EL (cell line): ENCODE measurements around the gene SPON1.
"Not testable (repeated sequence)": the region's sequence is repeated elsewhere in the genome, so short reads cannot be mapped to it uniquely, and the experiment has no call there.

Experiments
- DNase-seq: peaks from one replicate; pipeline ENCODE4 v3.0.0-alpha.2; 2016

Gene SPON1

GRCh38 chr11:14136561-14136960 lies 174.0 kb downstream of the SPON1 start:
- no peak for DNase-seq

GRCh38 chr11:14137284-14137683 lies 174.8 kb downstream of the SPON1 start:
- no peak for DNase-seq

- no peak for DNase-seq
Observed at GRCh38 chr11:14140991-14141390, 178.5 kb downstream of the SPON1 start.

GRCh38 chr11:14141676-14142075 lies 179.2 kb downstream of the SPON1 start:
- no peak for DNase-seq

GRCh38 chr11:14144934-14145333 lies 182.4 kb downstream of the SPON1 start:
- no peak for DNase-seq

GRCh38 chr11:14148653-14149273 lies 186.2 kb downstream of the SPON1 start:
- peak; percentile 17 for DNase-seq

GRCh38 chr11:14149683-14150082 lies 187.2 kb downstream of the SPON1 start:
- no peak for DNase-seq

- DNase-seq = no peak
Observed at GRCh38 chr11:14150878-14151277, 188.4 kb downstream of the SPON1 start.

GRCh38 chr11:14154103-14154502 lies 191.6 kb downstream of the SPON1 start:
- DNase-seq = not testable (repeated sequence)

- DNase-seq = no peak
Observed at GRCh38 chr11:14158393-14158792, 195.9 kb downstream of the SPON1 start.

GRCh38 chr11:14163576-14163975 lies 201.1 kb downstream of the SPON1 start:
- no peak for DNase-seq

- DNase-seq = not testable (repeated sequence)
Observed at GRCh38 chr11:14173679-14174078, 211.2 kb downstream of the SPON1 start.

- peak; percentile 38 for DNase-seq
Observed at GRCh38 chr11:14179116-14179820, 216.7 kb downstream of the SPON1 start.

- no peak for DNase-seq
Observed at GRCh38 chr11:14181121-14181520, 218.6 kb downstream of the SPON1 start.

GRCh38 chr11:14182833-14183364 lies 220.4 kb downstream of the SPON1 start:
- no peak for DNase-seq

- DNase-seq = no peak
Observed at GRCh38 chr11:14184028-14184940, 221.8 kb downstream of the SPON1 start.

GRCh38 chr11:14185461-14185860 lies 222.9 kb downstream of the SPON1 start:
- no peak for DNase-seq

- DNase-seq = no peak
Observed at GRCh38 chr11:14186046-14186775, 223.7 kb downstream of the SPON1 start.

- no peak for DNase-seq
Observed at GRCh38 chr11:14189874-14190273, 227.4 kb downstream of the SPON1 start.

GRCh38 chr11:14190992-14191778 lies 228.7 kb downstream of the SPON1 start:
- no peak for DNase-seq

GRCh38 chr11:14193644-14194043 lies 231.1 kb downstream of the SPON1 start:
- no peak for DNase-seq
